HS-27A (cell line): ENCODE measurements around the gene MON1A.
"Not testable (repeated sequence)": the region's sequence is repeated elsewhere in the genome, so short reads cannot be mapped to it uniquely, and the experiment has no call there.

Source experiments
- DNase-seq: peaks from one replicate; pipeline ENCODE4 v3.0.0-alpha.2; 2012; ENCODE audit warnings: low read depth, missing footprints

The MON1A gene

DNA sequence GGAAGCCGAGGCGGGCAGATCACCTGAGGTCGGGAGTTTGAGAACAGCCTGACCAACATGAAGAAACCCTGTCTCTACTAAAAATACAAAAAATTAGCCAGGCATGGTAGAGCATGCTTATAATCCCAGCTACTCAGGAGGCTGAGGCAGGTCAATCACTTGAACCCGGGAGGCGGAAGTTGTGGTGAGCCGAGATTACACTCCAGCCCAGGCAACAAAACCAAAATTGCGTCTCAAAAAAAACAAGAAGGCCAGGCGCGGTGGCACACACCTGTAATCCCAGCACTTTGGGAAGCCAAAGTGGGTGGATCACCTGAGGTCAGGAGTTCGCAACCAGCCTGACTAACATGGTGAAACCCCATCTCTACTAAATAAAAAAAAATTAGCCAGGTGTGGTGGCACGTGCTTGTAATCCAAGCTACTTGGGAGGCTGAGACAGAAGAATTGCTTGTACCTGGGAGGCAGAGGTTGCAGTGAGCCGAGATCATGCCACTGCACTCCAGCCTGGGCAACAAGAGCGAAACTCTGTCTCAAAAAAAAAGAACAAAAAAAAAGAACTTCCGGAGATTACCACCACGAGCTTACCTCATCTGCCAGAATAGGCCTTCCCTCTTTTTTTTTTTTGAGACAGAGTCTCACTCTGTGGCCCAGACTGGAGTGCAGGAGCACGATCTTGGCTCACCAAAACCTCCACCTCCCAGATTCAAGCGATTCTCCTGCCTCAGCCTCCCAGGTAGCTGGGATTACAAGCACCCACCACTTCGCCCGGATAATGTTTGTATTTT lies 11.6 kb downstream of the MON1A start:
- DNase-seq, result not testable (repeated sequence)

DNA sequence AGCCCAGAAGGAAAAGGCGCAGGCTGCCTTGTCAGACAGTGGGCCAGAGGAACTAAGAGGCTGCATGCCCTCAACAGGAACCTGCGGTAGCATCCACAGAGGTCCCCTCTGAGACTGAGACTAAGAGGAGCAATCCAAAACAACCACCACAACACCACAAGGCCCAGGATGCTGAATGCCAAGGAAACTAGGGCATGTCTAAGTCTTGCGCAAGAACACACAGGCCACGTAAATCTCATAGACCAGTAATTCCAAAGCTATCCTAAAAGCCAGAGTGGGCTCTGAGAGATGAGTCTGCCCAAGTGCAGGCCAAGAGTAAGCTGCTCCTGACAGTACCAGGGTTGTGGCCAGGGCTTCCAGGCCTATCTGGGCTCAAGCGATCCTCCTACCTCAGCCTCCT lies 12.9 kb downstream of the MON1A start:
- no peak for DNase-seq

- DNase-seq, result no peak
Measured at GRCh38 chr3:49914906-49915305, 14.7 kb downstream of the MON1A start.

- no peak for DNase-seq
Measured at GRCh38 chr3:49912881-49913281, 16.7 kb downstream of the MON1A start.

- DNase-seq, result no peak
Measured at GRCh38 chr3:49911611-49912010, 18.0 kb downstream of the MON1A start.

DNA sequence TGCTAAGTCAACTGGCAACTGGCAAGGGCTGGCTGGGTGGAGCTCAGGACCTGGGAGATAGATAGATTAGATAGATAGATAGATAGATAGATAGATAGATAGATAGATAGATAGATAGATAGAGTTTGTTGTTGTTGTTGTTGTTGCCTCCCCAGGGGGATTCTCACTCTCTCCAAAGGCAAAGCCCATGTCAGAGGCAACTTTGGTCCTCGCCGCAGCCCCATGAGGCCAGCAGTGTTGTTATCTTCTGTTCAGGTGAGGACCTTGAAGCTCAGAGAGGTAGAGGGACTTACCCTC lies 18.5 kb downstream of the MON1A start:
- no peak for DNase-seq

- no peak for DNase-seq
Measured at GRCh38 chr3:49910409-49911123, 19.0 kb downstream of the MON1A start.

- no peak for DNase-seq
Measured at GRCh38 chr3:49908373-49909199, 21.0 kb downstream of the MON1A start.

GRCh38 chr3:49906073-49906743 lies 23.4 kb downstream of the MON1A start:
- DNase-seq, result no peak

DNA sequence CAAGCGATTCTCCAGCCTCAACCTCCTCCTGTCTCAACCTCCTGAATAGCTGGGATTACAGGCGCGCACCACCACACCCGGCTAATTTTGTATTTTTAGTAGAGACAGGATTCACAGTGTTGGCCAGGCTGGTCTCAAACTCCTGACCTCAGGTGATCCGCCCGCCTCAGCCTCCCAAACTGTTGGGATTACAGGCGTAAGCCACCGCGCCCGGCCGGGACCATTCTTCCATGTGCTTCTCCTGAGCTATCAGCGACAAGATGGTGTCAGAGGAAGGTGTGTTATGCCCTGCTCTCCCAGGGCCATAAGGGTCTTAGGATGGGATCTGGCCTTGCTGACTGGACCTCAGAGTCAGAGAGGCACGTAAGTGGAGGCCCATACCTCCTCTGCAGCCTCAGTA lies 25.2 kb downstream of the MON1A start:
- not testable (repeated sequence) for DNase-seq

DNA sequence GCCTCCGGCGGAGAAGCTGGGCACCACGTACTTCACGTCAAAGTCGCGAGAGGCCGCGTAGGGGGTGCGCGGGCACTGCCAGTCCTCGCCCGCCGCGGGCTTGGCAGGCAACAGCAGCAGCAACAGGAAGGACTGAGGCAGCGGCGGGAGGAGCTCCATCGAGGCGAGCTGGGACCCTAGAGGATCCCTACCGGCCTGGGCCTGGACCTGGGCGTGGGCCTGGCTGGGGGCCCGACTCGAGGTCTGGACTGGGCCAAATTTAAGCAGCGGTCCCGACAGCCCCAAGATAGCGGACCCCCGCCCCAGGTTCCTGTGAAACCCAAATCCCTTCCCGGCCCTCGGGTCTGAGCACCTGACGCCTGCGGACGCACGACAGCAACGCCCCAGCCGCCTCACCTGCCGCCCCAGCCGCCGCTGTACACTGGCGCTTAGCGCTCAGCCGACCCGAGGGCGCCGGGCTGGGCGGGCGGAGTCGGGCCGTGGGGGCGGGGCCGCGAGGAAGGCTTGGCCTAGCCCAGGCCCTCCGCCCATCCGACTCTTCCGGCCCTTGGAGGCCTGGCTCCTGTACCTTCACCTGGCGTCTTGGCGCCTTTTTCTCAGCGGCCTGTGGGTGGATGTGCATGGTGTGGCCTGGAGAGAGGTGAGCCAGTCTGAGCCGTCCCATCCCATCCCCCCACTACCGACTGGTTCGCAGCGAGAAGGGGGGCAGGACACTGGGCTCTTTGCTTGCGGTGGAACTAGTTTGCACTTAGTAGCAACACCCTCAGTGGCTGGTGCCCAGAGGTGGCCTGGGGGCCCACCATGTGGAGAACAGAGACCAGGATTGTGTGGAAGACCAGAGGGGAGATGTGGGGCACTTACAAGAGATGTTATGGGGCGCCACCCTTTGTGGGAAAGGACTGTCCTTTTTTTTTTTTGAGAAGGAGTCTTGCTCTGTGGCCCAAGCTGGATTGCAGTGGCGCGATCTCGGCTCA lies 25.9 kb downstream of the MON1A start, which contains the start of gene MST1R:
MST1R (minus strand) TSS at position 423 of the 974 bp plus-strand sequence; CDS start at position 159, 264 bp downstream.
- DNase-seq, result no peak

DNA sequence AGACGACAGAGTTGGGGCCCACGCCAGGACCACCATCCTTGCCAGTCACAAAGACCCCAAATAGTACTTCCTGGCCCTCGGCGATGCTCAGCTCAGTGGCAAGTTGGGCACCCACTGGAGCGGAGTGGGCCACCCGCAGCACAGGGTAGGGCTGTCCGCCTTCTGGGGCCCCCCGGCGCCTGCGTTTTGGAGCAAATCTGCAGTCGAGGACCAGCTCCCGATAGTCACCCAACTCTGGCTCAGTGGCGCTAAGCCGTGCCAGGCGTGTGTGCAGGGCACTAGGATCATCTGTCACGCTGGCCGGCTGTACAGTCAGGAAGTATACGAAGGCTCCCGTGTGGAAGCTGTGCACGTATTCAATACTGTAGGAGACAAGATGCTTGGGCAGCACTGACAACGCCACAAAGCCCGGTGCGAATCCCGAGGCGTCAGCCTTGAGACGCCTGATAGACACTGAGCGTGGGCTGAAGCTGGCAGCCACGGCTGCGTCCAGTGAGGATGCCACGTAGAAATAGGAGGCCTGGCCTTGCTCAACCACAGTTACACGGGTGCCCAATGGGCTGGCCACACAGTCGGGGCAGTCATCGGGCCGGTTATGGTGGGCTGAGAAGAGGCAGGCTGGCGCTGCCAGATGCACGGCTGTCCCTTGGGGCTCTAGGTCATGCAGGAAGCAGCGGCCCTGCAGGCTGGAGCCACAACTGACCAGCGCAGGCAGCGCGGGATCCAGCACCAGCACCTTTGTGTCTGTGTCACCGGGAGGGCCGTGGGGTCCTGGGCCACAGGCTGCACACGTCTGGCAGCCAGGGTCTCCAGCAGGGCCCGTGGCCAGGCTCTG lies 26.9 kb downstream of the MON1A start:
- no peak for DNase-seq

GRCh38 chr3:49901366-49902339 lies 28.0 kb downstream of the MON1A start:
- no peak for DNase-seq

DNA sequence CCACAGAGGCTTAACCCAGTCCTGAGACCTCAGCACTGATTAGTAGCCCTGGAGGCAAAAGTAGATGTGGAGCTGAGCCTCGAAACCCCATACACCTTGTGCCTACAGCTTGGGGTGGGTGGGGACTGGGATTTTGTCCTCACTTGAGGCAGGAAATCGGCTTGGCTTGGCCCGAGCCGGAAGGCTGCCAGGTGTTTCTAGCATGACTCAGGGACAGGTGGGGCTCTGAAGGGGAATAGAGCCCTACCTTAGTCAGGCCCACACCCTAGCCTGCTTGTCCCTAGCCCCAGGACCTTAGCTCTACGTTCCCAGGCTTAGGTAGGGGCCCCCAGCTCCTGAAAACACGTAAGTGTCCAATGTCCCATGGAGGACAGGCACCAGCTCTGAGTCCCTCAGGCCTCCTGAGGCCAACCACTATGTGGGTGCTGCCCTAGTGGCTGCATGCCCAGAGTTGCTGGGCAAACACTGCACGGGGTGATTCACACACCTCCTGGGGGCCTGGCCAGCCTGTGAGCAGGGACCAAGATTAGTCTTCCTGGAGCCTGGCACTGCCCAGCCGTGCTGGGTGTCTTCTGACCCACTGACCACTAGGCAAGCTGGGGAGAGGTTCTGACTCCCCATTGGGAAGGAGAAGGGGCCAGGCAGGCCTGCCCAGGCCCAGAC lies 29.0 kb downstream of the MON1A start:
- peak; percentile 59 for DNase-seq

GRCh38 chr3:49899815-49900214 lies 29.8 kb downstream of the MON1A start:
- DNase-seq, result no peak

GRCh38 chr3:49898991-49899390 lies 30.6 kb downstream of the MON1A start:
- DNase-seq, result no peak

DNA sequence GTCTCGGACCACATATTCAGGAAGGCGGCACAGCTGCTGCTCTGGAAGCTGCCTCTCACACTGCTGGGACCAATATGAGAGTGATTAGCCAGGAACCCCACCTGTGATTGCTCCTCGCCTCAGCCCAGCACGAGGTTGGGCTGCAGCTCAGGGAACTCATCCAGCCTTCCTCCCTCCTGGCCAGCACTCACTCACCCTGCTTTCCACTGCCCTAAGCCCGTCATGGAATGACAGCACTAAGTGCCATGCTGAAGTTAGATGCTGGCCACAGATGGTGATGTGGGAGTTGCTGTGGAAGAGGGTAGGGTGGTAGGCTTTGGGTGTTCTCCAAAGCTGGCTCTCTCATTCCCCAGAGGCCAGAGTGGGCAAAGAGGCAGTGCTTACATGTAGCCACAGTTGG lies 33.3 kb downstream of the MON1A start:
- no peak for DNase-seq

- no peak for DNase-seq
Measured at GRCh38 chr3:49895791-49896190, 33.8 kb downstream of the MON1A start.
